ENCODE results near the gene CDK13.

Gene CDK13

DNA sequence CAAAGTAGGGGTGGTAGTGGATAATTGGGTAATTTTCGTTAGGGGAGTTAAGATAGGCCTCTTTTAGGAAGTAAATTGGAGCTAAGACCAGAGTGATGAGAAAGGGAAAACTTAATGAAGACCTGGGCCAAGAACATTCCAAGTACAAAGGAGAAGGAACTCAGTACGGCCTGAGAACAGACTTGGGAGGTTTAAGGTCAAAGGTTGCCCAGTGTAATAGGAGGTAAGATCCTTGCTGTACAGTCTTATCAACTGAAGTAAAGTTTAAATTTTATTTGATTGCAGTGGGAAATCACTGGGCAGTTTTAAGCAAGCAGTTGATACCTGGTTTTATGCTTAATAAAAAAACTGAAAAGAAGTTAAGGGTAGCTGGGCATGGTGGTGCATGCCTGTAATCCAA is 108.0 kb downstream of the CDK13 start:
- POLR2A ChIA-PET: no interaction called here
- TF ChIP-seq, protein P1, sequence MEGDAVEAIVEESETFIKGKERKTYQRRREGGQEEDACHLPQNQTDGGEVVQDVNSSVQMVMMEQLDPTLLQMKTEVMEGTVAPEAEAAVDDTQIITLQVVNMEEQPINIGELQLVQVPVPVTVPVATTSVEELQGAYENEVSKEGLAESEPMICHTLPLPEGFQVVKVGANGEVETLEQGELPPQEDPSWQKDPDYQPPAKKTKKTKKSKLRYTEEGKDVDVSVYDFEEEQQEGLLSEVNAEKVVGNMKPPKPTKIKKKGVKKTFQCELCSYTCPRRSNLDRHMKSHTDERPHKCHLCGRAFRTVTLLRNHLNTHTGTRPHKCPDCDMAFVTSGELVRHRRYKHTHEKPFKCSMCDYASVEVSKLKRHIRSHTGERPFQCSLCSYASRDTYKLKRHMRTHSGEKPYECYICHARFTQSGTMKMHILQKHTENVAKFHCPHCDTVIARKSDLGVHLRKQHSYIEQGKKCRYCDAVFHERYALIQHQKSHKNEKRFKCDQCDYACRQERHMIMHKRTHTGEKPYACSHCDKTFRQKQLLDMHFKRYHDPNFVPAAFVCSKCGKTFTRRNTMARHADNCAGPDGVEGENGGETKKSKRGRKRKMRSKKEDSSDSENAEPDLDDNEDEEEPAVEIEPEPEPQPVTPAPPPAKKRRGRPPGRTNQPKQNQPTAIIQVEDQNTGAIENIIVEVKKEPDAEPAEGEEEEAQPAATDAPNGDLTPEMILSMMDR (IDR thresholded peaks at IDR 0.05; ENCODE audit: insufficient read depth, low read length, missing control alignments): no peak
- H3K4me3 ChIP-seq (ENCODE audit: low read depth, low read length): no peak overlapping the region
- CTCF ChIA-PET: interaction anchor here (1.4 to 3.9 kb wide), 2 partner anchors 9 to 162 kb away, joined by 6 to 37 read pairs; no protein-coding TSS in a partner anchor
- DNase-seq (ENCODE audit: low read depth, low spot score): no peak

DNA sequence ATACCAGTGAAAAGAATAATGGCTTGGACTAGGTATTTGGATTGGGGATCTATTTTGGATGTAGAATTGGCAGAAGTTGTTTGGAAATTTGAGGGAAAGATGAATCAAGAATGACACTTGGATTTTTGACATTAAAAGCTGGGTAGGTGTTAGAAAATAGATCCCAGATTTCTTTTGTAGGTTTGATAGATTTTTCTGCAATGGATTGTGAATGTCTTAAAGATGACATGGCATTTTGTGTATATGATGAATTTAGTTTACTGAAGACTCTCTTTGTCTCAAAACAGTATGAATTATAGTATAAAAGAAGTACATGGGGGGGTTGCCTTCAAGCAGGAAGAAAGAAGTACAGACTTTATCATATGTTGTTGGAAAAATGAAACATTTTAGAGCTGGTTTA is 108.6 kb downstream of the CDK13 start:
- no peak for DNase-seq (ENCODE audit: low read depth, low spot score)
- ChIA-PET POLR2A (no interaction called here), CTCF (interaction anchor here (1.4 to 3.9 kb wide), 2 partner anchors 9 to 163 kb away, joined by 6 to 37 read pairs; no protein-coding TSS in a partner anchor)
- H3K4me3 ChIP-seq (ENCODE audit: low read depth, low read length): no peak overlapping the region
- TF ChIP-seq, protein P1 (IDR thresholded peaks at IDR 0.05; ENCODE audit: insufficient read depth, low read length, missing control alignments): no peak

DNA sequence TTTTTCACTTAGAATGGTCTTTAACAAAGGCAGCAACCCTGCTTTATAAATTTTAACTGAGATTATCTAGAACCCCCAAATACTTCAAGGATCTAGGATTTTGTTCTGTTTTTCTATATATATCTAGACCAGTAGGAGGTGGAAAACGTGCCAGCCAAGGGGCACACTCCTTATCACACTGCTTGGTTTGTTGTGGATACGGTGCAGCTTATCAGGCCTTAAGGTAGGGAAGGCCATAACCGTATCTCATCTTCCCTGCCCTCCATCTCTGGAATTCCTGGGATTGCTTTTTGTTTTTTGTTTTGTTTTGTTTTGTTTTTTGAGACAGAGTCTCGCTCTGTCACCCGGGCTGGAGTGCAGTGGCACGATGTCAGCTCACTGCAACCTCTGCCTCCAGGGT is 109.0 kb downstream of the CDK13 start:
- POLR2A ChIA-PET: no interaction called here
- CTCF ChIA-PET: interaction anchor here (1.4 to 3.9 kb wide), 2 partner anchors 10 to 163 kb away, joined by 6 to 37 read pairs; no protein-coding TSS in a partner anchor

DNA sequence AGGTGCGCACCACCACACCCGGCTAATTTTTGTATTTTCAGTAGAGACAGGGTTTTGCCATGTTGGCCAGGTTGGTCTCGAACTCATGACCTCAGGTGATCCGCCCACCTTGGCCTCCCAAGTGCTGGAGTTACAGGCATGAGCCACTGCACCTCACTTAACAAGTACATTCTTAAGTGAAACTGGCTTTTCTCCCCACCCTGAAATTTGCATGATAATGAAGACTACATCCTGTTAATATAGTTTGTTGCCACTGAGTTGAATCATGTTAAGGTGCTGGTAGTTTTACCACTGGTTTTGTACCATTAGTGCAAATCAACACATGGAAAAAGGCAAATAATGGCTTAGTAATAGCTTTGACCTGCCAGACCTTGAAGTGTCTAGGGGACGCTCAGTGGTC is 122.2 kb downstream of the CDK13 start:
- CTCF ChIA-PET: interaction anchor here (1.0 to 1.2 kb wide), 2 partner anchors 20 to 176 kb away, joined by 3 read pairs; no protein-coding TSS in a partner anchor
- POLR2A ChIA-PET: no interaction called here
- no peak overlapping the region for H3K4me3 ChIP-seq (ENCODE audit: low read depth, low read length)
- TF ChIP-seq, protein P1 (IDR thresholded peaks at IDR 0.05; ENCODE audit: insufficient read depth, low read length, missing control alignments): no peak
- DNase-seq (ENCODE audit: low read depth, low spot score): no peak

More for the DNA sequence above, 109.0 kb downstream of the CDK13 start:
- no peak overlapping the region for H3K4me3 ChIP-seq (ENCODE audit: low read depth, low read length)
- DNase-seq (ENCODE audit: low read depth, low spot score): no peak
- TF ChIP-seq, protein P1 (IDR thresholded peaks at IDR 0.05; ENCODE audit: insufficient read depth, low read length, missing control alignments): no peak

DNA sequence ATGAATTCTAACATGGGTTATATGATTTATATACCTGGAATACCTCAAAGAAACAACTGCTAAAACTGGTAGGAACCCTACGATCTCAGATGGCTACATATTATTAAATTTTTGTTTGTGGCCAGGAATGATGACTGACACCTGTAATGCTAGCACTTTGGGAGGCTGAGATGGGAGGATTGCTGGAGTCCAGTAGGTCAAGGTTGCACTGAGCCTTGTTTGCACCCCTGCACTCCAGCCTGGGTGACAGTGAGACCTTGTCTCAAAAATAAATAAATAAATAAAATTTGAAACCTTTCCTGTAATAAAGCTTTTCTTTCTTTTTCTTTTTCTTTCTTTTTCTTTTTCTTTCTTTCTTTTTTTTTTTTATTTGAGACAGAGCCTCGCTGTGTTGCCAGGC is 123.2 kb downstream of the CDK13 start:
- no peak overlapping the region for H3K4me3 ChIP-seq (ENCODE audit: low read depth, low read length)
- ChIA-PET CTCF (no interaction called here), POLR2A (no interaction called here)
- TF ChIP-seq, protein P1 (IDR thresholded peaks at IDR 0.05; ENCODE audit: insufficient read depth, low read length, missing control alignments): no peak
- DNase-seq (ENCODE audit: low read depth, low spot score): no peak

DNA sequence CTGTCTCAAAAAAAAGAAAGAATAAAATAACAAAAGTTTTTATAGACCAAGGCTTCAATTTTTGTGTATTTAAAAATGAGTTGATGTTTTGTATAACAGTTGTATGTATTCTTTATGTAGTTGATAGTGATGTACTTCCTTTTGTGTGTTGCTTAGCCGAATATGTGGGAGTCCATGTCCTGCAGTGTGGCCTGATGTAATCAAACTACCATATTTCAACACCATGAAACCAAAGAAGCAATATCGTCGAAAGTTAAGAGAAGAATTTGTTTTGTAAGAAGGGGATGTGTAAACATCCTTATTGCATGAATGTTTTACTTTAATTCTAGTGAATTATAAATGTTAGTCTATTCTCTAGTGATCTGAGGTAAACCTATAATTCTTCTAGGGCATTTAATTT is 127.8 kb downstream of the CDK13 start:
- no peak for DNase-seq (ENCODE audit: low read depth, low spot score)
- H3K4me3 ChIP-seq (ENCODE audit: low read depth, low read length): no peak overlapping the region
- ChIA-PET POLR2A (no interaction called here), CTCF (interaction anchor here (2.0 kb wide), 1 partner anchor 15 kb away, joined by 4 read pairs; no protein-coding TSS in a partner anchor)
- TF ChIP-seq, protein P1 (IDR thresholded peaks at IDR 0.05; ENCODE audit: insufficient read depth, low read length, missing control alignments): no peak
